Measurements from ENCODE around the gene DNAJB2. TPM values are rescaled to one million over a fixed set of nuclear protein-coding genes. Genes with fewer than 3 reads are reported as not detected.

Gene DNAJB2
- total RNA-seq, 4 donors from 2014 or later = 30.3 to 72.6 (median 35.1) TPM

GRCh38 chr2:219292616-219293015, 13.4 kb downstream of the DNAJB2 start:
- H3K27me3 ChIP-seq = no peaks in the 10 kb centered on the region
- no peak overlapping the region for H3K27ac ChIP-seq
- no peaks in the 10 kb centered on the region for H3K9me3 ChIP-seq
- no peak for TF ChIP-seq CTCF (IDR thresholded peaks at IDR 0.05)
- no peak for TF ChIP-seq POLR2A (IDR thresholded peaks at IDR 0.05)
- 92% methylated on average over 9 of the region's 9 CpGs for WGBS, 2 donors
- no peaks in the 10 kb centered on the region for H3K36me3 ChIP-seq
- intact Hi-C loops (cut with DNase I) = no loop called here
- DNase-seq = no peak
- no peak overlapping the region for H3K4me3 ChIP-seq
- peaks cover 12 to 45% (median 23%) of the 10 kb centered on the region in 3 donors for H3K4me1 ChIP-seq

- H3K27ac ChIP-seq = peak overlapping the region in 2 of 4 donors; percentile 86
- H3K27me3 ChIP-seq = no peaks in the 10 kb centered on the region
- intact Hi-C loops (cut with DNase I) = no loop called here
- WGBS, 2 donors = 88 to 100% methylated on average over 1 to 4 of the region's 5 CpGs
- TF ChIP-seq CTCF (IDR thresholded peaks at IDR 0.05) (no peak), POLR2A (IDR thresholded peaks at IDR 0.05) (no peak)
- H3K36me3 ChIP-seq = no peaks in the 10 kb centered on the region
- H3K9me3 ChIP-seq = no peaks in the 10 kb centered on the region
- no peak for DNase-seq
- peaks cover 14 to 38% (median 23%) of the 10 kb centered on the region in 3 donors for H3K4me1 ChIP-seq
- H3K4me3 ChIP-seq = no peak overlapping the region
These were observed 14.6 kb downstream of the DNAJB2 start for GRCh38 chr2:219293736-219294231.

GRCh38 chr2:219294356-219295351, 15.5 kb downstream of the DNAJB2 start:
- TF ChIP-seq POLR2A (IDR thresholded peaks at IDR 0.05) = peak in 1 of 4 donors; percentile 34
- TF ChIP-seq CTCF (IDR thresholded peaks at IDR 0.05) = peak; percentile 96 to 100 (median 99)
- intact Hi-C loops (cut with DNase I) = loop anchor here (5.0 kb wide), 1 partner anchor 132 kb away; the partner anchor contains the start of gene NHEJ1
- 15 to 21% methylated on average over 24 to 35 of the region's 67 CpGs for WGBS, 2 donors
- peak; percentile 52 for DNase-seq
- Histone ChIP-seq H3K9me3 (no peaks in the 10 kb centered on the region), H3K27ac (peak overlapping the region; percentile 78 to 90 (median 86)), H3K4me1 (peaks cover 15 to 32% (median 16%) of the 10 kb centered on the region in 3 donors), H3K4me3 (peak overlapping the region; percentile 37 to 78 (median 56)), H3K36me3 (no peaks in the 10 kb centered on the region), H3K27me3 (peaks cover 0 to 9% (median 0%) of the 10 kb centered on the region in 4 donors)

GRCh38 chr2:219296142-219296541, 17.0 kb downstream of the DNAJB2 start:
- intact Hi-C loops (cut with DNase I) = loop anchor here (5.0 kb wide), 1 partner anchor 134 kb away; the partner anchor contains the start of gene NHEJ1
- TF ChIP-seq CTCF (IDR thresholded peaks at IDR 0.05) (no peak), POLR2A (IDR thresholded peaks at IDR 0.05) (no peak)
- Histone ChIP-seq H3K9me3 (no peaks in the 10 kb centered on the region), H3K4me3 (no peak overlapping the region), H3K27ac (no peak overlapping the region), H3K27me3 (peaks cover 0 to 23% (median 0%) of the 10 kb centered on the region in 4 donors), H3K4me1 (peaks cover 9 to 25% (median 11%) of the 10 kb centered on the region in 3 donors), H3K36me3 (no peaks in the 10 kb centered on the region)
- no peak for DNase-seq
- 83 to 86% methylated on average over 8 to 12 of the region's 14 CpGs for WGBS, 2 donors

Data from esophagus squamous epithelium (tissue), 5 donors.